ENCODE results near the gene LHX4.

LHX4 gene

DNA sequence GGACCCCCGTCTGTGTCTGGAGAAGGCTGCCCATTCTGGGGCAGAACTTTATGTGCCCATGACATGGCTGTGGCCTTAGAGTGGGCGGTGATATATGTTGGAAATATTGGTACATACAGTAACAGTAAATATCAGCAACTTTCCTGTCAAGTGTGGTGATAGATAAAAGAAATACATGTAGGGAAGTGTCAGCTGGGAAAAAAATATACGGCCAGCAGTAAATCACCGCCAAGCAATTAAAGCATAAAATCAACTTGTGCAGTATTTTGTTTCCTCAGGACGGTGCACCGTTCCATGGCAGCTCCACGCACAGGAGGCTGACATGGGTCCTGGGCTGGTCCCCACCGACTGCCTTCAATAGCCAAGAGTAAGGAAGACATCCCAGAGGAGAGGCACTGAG, 27.4 kb downstream of the LHX4 start:
- DNase-seq (ENCODE audit: low read depth), result no peak

DNA sequence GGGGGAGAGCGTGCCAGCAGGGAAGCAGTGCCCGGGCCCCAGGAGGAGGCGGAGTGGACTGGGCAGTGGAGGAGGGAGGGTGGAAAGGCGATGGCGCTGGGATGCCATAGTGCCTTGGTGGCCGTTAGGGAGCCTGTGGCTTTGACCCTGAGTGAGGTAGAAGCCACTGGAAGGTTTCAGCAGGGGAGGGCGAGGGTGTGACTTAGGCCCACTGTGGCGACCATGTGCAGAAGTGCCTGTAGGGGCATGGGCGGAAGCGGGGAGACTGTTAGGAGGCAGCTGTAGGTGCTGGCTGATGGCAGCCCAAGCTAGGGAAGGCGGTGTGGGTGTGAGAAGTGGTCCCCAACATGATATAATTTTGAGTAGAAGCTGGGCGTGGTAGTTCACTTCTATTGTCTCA, 28.2 kb downstream of the LHX4 start:
- no peak for DNase-seq (ENCODE audit: low read depth)

DNA sequence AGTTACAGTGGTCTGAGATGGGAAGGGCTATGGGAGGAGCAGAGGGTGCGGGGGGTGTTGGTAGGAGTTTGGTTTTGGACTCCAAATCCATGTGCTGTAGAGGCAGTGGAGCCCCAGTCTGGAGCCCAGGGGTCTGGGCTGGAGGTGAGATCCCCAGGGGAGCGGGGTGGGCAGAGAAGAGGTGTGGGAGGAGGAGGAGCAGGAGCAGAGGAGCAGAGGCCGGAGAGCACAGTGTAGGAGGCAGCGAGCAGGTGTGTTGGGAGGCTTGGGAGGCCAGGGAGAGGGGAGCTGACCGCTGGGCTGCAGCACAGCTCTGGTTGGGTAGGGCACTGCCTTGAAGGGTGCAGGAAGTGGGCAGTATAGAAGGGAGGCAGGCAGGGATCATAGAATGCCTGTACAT, 28.9 kb downstream of the LHX4 start:
- no peak for DNase-seq (ENCODE audit: low read depth)

DNA sequence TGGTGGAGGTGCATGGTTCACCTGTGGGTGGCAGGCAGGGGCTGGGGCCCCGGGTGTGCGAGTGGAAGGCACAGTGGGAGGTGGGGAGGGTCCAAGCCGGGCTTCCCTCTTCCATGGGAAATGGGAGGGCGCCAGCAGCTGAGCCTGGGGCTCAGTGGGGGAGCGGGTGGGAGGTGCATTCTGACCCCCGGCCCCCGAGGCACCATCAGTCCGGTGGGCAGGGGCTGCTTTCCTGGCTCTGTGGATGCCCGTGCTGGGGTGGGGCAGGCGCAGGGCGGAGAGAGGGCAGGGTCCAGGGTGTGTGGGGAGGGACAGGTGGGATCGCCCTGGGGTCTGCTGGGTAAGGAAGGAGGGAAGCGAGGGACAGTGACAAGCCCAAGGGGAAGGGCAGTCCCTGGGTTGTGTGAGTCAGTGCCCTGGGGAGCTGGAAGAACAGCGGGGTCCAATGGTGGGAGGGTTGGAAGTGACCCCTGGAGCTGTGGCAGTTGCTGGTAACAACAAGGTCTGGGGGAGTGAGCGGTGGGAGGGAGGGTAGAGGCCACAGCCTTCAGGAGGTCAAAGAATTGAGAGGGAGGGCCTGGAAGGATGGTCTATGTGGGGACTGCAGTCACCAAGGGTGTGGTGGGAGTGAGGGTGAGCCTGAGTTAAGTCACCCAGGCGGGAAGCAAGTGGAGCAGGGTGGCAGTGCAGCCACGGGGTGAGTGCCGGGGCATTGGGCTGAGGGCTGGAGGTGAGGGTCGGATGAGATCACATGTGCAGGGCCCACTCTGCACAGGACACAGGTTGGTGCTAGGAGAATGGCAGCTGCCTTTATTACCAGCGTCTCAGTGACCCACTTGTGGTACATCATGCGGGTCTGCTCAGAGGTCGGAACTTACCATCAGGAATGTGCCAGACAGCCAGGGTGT, 29.6 kb downstream of the LHX4 start:
- no peak for DNase-seq (ENCODE audit: low read depth)

DNA sequence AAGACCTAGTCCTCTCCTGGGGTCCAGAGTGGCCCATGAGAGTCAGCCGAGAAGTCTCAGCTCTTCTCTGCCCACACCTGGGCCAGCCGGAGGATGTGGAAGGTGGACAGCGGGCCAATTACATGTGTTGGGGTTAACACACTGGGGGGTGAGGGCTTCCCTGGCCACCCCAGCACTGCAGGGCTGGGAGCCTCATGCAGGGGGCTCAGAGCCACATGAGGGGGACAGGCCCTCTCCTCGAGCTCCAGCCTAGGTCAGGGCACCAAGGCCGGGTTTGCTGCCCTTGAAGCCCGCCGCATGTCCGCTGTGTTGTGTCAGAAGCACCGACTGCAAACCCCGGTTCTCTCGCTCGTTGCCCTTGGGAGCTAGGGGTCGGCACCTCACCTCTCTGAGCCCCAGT, 30.5 kb downstream of the LHX4 start:
- DNase-seq (ENCODE audit: low read depth), result no peak

DNA sequence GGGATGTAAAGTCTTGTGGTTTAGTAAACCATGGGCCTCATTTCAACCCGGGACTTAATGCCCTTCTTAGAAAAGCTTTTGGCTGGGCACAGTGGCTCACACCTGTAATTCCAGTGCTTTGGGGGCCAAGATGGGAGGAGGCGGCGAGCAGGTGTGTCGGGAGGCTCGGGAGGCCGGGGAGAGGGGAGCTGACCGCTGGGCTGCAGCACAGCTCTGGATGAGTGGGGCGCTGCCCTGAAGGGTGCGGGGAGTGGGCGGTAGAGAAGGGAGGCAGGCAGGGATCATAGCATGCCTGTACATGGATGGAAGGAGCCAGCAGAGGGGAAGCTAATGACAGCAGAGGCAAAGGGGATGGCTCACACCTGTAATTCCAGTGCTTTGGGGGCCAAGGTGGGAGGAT, 31.0 kb downstream of the LHX4 start:
- no peak for DNase-seq (ENCODE audit: low read depth)

DNA sequence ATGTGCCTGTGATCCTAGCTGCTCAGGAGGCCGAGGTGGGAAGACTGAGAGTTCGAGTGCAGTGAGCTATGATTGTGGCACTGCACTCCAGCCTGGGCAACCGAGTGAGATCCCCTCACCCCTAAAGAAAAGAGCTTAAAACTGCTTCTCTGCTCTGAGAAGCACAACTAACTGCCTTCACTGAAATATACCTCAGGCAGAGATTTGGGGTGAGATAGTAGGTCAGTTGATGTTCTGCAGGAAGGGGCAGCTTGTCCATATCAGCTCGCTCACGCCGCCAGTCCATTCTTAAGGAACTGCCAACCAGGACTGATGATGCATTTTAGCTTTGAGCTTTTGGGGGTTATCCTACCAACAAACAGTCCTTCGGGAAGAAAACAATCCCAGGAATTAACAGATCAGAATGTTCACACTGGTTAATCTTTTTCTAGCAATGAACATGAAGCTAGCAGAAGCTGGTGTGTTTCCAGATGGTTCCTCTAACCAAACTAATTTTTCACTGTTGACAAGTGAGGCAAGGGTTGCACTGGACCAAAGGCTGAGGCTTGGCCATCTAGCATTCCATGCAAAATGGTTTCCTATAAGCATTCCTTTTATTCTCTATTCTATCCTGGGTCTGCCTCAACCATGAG, 31.6 kb downstream of the LHX4 start:
- DNase-seq (ENCODE audit: low read depth), result no peak

DNA sequence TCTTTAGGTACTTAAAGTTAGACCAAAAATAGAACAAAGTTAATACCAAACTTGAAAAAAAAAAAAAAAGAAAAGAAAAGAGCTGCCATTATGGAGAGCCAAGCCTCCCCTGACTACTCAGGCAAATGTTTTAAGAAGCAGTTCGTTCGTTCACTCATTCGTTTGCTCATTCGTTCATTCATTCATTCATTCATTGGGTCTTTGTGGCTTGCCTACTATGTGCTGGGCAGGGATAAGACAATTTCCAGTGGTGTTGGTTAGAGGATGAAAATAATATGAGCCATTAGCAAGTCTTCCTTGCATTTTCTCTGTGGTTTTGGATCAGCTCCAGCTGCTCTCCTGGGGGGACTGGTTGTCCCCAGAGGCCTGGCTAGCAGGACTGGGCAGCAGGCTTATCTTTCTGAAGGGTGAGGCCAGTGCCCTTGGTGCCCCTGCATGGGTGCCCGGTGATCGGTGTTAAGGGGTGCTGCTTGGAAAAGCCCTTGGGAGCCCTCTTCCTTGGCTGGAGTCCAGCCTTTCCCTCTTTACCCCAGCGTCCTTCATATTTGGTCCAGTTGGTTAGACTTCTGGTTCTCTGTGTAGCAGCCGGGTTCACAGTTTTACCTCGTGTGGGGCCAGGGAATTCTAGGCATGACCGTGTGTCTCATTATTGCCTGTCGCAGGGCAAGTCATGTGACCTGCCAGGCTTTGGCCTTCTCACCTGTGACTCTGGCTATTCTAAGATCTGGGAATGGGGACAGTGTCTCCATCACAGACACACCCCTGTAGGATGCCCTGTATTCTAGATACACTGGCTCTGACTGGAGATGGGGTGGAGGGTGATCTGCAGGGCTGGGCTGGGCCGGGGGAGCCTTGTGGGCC, 32.8 kb downstream of the LHX4 start:
- DNase-seq (ENCODE audit: low read depth), result no peak

DNA sequence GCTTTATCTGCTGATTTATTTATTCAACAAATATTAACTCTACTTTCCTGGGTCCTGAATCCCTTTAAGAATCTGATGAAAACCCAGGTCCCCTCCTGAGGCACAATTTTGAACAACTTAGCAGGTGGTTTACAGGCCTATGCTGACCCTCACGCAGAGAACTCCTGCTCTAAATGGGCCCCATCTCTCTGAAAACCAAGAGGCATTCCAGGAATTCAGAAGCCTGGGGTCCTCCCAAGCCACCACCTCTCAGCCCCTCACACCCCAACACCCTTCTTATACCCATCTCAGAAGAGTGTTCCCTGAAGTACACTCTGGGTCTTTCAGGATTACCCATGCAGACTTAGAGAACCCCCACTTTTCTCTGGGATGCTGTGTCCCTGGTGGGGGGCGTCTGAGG, 34.5 kb downstream of the LHX4 start:
- no peak for DNase-seq (ENCODE audit: low read depth)

DNA sequence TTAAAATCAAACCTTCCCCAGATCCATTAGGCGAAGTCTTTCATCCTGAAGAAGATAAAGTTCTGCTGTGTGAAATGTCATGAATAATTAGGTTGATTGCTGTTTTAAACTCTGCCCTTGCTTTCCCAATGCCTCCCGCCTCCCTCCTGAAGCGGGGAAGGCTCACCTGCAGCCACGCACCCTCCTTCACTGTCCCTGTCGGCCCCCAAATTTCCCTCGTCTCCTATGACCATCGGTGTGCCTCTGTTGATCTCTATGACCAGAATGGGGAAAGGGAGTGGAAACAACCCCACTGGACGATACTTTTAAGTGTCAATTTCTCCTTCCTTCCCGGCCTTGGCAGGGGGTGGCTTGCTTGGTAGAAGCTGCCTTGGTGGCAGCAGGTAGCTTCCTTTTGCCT, 35.1 kb downstream of the LHX4 start:
- DNase-seq (ENCODE audit: low read depth), result no peak

DNA sequence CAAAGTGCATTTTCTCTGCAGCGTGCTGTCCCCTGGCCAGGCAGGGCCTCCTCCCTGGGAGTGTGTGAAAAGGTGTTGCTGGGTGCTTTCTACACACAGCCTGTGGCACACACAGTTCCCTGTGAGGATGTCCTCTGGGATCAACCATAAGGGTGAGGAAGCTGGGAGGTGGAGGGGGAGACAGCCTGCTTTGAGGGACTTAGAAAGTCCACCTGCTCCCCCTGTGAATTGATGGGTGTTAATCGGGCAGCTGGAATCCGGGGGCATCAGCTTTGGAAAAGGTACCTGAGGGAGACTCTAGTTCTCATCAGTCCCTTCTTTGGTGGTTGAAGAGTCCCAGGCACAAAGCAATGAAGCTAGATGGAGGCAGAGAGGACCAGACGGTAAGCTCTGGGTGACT, 35.8 kb downstream of the LHX4 start:
- DNase-seq (ENCODE audit: low read depth), result no peak

DNA sequence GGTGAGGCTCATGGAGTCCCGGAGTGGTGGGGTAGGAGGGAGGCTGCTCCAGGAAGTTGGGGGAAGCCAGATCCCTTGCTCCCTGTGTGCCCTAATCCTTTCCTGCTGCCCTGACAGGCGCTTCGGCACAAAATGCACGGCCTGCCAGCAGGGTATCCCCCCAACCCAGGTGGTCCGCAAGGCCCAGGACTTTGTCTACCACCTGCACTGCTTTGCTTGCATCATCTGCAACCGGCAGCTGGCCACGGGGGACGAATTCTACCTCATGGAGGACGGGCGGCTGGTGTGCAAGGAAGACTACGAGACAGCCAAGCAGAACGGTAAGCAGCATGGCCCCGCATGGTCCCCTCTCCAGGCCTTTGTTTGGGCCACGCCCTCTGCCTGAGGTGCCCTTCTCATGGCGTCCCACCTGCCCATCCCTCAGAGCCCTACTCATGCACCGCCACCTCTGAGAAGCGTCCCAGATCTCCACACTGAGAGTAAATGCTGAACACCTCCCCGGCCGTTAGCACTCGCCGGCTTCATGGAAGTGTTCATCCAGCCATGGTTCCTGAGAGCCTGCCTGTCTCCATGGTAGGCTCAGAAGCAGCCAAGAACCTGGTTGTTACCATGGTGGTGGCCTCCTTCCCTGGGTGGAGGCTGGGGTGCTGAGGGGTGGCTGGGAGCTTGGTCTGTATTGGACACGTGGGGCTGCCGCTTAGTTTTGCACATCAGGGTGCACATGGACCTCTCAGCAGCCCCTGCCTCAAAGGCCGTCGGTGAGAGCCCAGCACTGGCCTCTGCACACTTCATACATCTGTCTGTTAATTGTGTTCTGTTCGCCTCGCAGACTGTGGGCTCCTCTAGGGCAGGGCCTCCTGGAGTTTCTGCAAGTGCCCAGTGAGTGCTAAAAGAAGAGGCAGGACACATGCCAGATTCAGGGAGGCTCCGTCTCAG, 36.5 kb downstream of the LHX4 start:
- DNase-seq (ENCODE audit: low read depth), result no peak

DNA sequence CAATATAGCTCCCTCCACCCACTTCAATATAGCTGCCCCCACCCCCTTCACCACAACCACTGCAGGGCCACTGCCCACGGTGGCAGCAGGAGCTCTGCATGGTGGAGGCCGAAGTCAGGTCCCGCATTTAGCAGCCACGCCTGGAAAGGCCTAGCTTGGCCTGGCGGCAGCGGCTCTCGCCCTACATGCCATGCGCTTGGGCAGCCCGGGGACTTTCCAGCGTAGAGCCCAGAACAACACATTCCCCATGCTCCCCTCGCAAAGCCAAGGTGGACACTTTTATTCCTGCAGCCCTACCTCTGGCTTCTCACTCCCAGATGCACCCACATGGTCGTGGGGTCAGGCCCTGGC, 37.1 kb downstream of the LHX4 start:
- no peak for DNase-seq (ENCODE audit: low read depth)

DNA sequence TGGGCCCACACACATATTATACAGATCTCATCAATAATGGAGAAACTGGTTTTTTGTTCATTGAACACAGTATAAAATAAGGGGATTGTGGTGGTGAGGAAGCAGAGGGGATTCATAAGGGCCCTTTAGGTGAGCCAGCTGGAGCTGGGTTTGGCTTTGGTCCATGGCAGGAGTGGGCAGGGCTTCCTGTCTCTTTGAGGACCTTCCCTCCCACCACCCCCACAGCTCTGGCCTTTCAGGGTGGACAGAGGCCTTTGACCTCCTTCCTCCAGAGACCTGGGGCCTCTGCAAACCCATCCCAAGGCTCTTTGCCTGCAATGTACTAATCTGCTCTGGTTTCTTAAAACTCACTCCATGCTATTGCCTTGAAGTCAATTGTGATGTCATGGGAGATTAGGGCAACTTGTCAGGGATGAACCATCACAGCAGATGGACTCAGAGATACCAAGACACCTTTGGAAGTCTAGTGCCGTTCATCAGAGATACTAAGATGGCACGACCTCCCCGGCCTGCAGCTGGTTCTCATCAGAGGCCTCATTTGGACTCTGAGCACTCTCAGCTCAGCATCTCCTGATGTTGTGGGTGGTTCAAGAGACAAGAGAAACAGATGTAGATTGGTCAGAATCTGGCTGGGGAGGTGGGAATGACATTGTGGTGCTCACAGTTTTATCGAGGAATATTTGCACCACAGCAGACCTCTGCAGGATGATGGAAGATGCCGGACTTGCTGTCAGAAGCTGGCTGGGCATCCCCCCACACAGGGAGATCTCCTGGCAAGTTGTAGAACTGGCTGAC, 37.9 kb downstream of the LHX4 start:
- DNase-seq (ENCODE audit: low read depth), result no peak

DNA sequence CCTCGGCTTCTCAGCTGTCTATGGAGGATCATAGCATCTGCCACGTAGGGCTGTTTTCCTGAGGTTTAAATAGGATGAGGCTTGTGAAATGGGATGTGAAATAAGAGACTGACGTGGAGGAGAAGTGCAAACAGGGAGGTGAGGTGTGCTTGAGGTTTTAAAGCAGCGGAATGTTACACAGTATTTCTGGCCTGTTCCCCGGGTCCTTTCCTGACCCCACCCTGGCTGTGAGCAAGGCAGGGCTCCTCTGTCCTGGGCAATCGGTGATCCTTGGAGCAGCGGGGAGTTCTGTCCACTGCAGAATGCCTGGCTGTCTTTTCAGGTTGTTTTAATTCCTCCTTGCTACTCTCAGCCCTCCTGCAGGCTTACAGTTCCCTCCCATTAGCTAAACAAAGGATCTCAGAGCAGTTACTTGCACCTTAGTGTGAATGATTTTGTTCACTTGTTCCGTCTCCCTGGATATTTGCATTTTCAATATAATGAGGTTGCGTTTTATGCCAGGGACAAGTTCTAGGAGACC, 38.6 kb downstream of the LHX4 start:
- DNase-seq (ENCODE audit: low read depth), result no peak

DNA sequence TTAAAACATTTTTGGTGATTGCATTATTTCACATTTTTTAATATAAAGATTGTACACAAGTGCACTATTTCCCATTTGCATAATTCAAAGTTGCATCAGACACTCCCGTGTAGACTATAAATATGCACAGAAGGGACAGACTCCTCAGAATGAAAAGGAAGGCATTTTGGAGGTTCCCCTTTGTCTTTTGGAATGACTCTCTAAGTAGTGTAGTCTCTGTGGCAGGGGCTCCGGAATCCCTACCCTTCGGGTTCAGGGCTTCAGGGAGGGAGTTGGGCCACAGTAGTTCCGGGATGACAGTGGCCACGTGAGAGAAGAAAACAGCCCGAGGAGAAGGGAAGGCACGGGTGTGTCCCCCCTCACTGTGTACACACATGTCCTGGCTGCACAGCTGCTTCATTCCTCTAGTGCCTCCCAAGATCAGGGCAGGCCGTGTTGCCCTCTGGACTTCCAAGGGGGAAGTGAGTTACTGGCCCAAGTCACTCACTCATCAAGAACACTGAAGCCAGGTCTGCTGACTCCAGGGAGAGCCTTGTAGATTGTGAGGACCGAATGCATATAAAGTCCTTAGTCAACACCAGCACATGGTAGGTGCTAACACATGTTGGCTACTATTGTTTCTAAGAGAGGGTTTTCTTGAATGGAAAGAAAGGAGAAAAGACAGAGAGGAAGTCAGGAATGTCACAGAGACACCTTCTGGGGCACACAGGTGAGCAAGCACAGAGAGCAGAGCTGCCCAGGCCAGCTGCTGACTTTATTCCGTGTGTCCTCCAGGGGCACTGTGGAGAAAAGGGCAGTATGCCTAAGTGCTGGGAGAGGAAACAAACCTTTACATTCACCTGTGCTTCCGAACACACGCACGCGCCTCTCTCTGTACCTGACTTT, 39.8 kb downstream of the LHX4 start:
- DNase-seq (ENCODE audit: low read depth), result no peak

DNA sequence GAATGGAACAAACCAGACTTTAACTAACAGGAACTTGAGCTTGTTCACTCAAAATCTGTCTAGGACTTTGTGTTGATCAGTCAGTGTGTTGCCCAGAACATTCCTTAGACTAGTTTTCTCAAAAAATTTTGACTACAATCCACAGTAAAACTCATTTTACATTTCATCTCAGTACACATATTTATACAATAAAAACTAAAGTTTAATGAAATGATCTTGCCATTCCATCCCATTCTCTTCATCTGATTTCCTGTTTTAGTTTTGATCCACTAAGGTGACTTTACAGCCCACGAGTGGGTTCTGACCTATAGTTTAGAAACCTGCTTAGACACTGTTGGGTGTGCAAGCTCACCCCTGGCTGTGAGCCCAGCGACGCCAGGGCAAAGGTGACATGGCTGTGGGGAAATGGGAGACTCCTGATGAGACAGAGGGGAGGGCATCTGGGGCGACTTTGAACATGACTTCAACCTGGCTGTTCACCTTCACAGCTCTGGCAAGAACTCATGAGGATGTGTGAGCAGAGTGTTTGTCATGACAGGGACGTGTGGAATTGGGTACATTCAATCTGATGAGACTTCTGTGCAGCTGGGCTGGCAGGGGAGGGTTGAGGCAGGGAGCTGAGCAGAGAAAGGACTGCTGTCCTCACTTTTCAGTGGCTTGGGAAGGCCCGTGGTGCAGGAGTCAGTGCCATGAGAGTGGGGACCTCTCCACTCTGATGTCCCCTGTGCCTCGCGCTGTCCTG, 40.6 kb downstream of the LHX4 start:
- DNase-seq (ENCODE audit: low read depth), result no peak

DNA sequence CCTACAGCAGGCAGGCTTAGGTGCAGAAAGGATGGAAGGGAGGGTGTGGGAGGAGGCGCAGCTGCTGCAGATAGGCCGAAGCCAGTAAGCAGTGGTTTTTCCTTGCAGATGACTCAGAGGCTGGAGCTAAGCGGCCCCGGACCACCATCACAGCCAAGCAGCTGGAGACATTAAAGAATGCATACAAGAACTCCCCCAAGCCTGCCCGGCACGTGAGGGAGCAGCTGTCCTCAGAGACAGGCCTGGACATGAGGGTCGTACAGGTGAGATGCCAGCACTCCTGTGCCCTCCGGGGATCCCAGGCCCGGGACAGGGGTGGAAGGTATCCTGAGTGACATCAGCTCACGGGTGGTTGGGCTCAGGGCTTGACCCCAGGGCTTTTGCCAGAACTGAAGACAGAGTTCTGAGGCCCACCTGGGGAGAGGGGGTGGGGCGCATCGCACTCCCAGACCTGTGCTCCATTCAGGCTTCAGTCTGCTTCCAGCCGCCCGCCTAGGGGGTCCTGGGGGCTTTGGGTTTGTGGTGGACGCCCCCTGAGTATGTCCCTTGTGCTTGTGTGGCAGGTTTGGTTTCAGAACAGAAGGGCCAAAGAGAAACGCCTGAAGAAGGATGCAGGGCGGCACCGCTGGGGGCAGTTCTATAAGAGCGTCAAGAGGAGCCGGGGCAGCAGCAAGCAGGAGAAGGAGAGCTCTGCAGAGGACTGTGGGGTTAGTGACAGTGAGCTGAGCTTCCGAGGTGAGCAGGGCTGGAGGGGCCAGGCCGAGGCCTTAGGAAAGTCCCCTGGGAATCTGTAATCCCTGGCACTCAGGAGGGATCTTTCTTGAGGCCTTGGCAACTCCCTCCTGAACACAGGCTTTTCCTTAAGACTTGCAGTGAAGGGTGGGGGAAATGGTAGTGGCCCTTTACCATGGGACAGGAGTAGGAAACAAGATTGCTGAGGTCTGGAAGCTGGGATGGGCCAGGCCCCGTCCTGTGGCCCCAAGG, 41.5 kb downstream of the LHX4 start:
- no peak for DNase-seq (ENCODE audit: low read depth)

Measured in stimulated activated CD4-positive, alpha-beta T cell treated with anti-CD3 and anti-CD28 coated beads, Interleukin-2, amount 100 ng/mL, for 4 hours (primary cell).